Thoracic aorta endothelial cell (primary cell): ENCODE measurements around the gene RTN4RL1. TPM values are rescaled to one million over a fixed set of nuclear protein-coding genes. Genes with fewer than 3 reads are reported as not detected.

ENCODE experiments used
- small RNA-seq: library from RNA; depleted of rRNA; stranded (forward); fragments of <200 nt; gene quantifications from one replicate; pipeline ENCODE3, GENCODE V24; 2012
- total RNA-seq: library from RNA; depleted of rRNA; stranded (reverse); fragments of >200 nt; gene quantifications from 2 replicates; pipeline ENCODE4 v1.2.3, GENCODE V29; 2012

The RTN4RL1 gene, protein sequence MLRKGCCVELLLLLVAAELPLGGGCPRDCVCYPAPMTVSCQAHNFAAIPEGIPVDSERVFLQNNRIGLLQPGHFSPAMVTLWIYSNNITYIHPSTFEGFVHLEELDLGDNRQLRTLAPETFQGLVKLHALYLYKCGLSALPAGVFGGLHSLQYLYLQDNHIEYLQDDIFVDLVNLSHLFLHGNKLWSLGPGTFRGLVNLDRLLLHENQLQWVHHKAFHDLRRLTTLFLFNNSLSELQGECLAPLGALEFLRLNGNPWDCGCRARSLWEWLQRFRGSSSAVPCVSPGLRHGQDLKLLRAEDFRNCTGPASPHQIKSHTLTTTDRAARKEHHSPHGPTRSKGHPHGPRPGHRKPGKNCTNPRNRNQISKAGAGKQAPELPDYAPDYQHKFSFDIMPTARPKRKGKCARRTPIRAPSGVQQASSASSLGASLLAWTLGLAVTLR
- under 0.01 TPM in 2 replicates for total RNA-seq

DNA sequence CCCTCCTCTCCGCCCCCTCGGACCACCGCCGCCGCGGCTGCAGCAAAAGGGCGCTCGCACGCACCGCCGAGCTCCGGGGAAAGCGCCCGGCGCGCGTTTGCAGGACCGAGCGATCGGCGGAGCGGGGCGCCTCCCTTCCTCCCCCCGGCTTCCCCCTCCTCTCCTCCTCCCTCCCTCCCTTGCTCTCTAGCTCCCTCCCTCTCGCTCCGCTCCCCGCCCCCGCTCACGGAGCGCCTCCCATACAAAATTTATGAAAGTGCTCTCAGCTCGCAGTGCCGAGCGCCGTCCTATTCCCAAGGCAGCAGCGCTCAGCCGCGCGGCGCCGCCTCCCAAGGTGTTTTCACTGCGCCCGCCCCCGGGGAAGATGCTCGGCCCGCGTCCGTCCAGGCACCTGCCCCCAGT is at the start of gene RTN4RL1:
TSS of gene RTN4RL1 (minus strand) at position 115 of the 402 bp plus-strand sequence. CDS start 469 bp downstream, outside the sequence.

DNA sequence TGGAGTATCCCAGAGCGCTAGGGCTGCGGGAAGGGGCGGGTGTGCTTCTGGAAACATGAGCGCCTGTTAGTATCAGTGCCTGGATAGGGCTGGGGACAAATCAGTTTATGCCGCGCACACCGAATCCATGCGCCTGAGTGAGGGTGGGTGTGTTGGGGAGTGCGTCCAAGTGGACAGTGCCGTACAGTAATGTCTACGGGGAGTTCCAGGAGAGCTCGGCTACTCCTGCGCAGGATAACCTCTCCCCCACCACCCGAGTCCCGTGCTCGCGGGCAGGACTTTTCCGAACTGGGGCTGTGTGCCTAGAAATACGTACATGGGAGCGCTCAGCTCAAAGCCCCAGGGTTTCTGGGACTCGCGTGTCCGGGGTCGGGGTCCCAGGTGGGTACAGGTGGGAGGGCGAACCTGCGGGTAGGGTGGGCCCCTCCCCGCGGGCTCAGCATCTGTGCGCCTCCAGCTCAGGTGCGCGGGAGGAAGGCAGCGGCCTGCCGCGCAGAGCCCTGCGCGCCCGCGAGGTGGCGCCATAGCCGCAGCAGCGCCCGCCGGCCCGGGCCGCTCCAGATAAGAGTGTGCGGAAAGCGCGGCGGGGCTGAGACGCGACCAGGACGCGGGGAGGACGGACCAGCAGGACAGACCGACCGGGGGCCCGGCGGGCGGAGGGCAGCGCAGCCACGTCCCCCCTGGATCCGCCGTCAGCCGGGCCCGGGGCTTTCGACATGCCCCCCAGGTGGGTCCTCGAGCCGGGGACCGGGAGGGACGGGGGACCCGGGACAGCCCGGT is 29.6 kb upstream of the RTN4RL1 start, which contains the start of gene HIC1:
TSS of gene HIC1 (plus strand) at position 592 of the 780 bp plus-strand sequence. CDS start 1,588 bp downstream, outside the sequence.

DNA sequence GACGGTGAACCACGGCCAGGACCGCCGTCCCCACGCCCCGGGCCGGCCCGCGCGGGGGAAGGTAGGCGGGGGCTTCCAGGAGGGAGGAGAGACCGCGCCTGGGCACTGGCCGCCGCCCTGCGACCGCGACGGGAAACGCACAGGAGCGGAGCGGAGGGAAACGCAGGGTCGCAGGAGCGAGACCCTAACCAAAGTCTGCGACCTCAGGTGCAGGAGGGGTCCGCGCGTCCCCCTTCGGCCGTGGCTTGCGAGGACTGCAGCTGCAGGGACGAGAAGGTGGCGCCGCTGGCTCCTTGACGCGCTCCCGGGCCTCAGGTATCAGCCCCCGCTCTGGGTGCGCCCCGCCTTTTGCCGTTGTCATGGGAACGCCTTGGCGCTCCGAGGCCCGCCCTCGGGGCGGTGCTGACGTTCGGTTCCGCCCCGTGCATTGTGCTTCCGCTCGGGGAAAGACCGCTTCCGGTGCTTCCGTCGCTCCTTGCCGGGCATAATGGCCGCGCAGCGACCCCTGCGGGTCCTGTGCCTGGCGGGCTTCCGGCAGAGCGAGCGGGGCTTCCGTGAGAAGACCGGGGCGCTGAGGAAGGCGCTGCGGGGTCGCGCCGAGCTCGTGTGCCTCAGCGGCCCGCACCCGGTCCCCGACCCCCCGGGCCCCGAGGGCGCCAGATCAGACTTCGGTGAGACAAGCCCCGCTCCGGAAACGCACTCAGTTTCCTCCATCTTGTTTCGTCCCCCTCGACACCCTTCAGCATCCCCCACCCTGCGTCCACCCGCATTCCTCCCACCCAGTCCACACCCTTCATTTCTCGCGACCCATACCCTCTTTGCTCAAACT is 16.6 kb upstream of the RTN4RL1 start, which contains the start of gene OVCA2:
TSS of gene OVCA2 (plus strand) at position 462 of the 829 bp plus-strand sequence. CDS start at position 488, 26 bp downstream.

DNA sequence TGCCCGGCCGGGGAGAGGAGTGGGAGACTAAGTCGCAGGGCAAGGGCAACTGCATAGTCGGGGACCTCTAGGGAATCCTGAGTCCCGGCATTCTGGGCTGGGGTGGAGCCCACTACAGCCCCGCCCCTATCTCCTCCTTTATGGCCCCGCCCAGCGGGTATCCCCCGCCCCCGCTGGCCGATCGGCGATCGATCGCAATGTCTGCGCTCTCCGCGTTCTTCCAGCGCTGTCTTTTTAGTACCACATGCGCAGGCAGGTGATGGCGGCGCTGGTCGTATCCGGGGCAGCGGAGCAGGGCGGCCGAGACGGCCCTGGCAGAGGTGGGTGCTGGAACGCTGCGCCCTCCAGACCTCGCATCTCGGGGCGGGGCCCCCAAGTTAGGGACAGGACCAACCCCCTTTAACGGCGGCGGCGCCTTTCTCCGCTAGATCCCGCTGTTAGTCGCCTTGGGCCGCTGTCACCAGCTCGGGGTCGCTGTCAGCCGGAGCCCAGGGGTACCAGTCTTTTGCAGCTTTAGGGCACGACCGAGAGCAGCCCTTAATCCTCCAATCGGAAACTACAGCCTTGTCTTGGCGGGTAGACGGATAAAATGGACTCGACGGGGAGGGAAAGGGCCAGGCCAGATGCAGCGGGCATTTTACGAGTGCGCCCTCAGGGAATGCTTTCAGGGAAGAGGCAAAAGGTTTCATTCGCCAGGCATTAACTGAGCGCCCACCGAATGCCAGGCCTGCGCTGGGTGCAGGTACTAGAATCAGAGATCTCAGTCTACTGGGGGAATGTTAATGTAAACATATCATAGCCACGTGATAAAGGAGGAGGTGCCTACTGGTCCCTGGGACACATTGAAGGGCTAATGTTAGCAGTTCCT is 5.0 kb upstream of the RTN4RL1 start, which contains the start of gene DPH1:
TSS of gene DPH1 (plus strand) at position 243 of the 868 bp plus-strand sequence. CDS start at position 260, 17 bp downstream.

Small RNAs within 50 kb of the gene (small RNA-seq; reads per million reads assigned to genes)
- gene AC090617.9 = not detected
- gene MIR132 = 3.0 reads per million, percentile 65 among the genes with 10 or more reads in this experiment
- gene MIR212 = 1.1 reads per million, percentile 24 among the genes with 10 or more reads in this experiment
- gene OVCA2 = not detected

Other genes with a start within 250 kb of the RTN4RL1 start
- gene SMYD4, start 195.4 kb downstream of the RTN4RL1 start, total RNA-seq = 10.8 and 14.1 TPM in 2 replicates
- 41.0 and 47.2 TPM in 2 replicates for gene RPA1, start 195.3 kb downstream of the RTN4RL1 start, total RNA-seq
- 21.7 and 23.4 TPM in 2 replicates for gene DPH1, start 4.8 kb upstream of the RTN4RL1 start, total RNA-seq
- 58.8 and 74.5 TPM in 2 replicates for gene OVCA2, start 16.7 kb upstream of the RTN4RL1 start, total RNA-seq
- gene HIC1, start 29.8 kb upstream of the RTN4RL1 start, total RNA-seq = 26.8 and 33.6 TPM in 2 replicates